GM15510 (cell line): ENCODE data around the gene KNDC1.

Source experiments
- POLR2A ChIP-seq: IDR thresholded peaks from 3 replicates; pipeline ENCODE4 v1.6.1; 2011; ENCODE audit warnings: borderline replicate concordance; ENCODE audit not compliant: insufficient read length; ENCODE audit errors: extremely low read depth

Gene KNDC1

DNA sequence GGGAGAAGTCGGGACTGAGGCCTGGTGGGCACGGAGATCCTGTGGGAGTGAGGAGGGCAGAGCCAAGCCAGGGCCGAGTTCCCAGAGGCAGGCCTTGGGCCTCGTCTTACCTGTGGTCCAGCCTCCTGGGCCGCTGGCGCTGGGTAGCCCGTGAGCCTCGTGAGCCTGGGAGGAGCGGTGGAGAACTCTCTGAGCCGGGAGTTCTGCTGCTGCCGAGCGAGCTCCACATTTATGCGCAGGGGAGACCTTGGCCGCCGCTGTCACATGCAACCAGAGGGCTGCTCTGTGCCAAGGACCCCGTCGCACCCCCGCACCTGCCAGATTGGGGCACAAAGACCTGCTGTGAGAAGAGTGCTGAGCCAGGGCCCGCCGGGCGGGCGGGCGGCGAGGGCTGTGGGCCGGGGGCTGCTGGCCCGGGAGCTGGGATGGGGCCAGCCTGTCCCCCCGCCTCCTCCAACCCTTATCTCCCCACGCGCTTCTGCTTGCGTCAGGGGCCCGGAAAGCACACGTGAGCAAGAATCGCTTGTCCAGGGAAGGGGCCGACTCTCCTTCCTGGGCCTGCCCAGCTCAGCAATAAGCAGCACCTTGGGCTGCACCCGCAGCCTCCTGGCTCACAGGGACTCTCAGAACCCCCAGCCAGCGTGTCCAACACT, 87.8 kb downstream of the KNDC1 start:
- TF ChIP-seq POLR2A: no peak

DNA sequence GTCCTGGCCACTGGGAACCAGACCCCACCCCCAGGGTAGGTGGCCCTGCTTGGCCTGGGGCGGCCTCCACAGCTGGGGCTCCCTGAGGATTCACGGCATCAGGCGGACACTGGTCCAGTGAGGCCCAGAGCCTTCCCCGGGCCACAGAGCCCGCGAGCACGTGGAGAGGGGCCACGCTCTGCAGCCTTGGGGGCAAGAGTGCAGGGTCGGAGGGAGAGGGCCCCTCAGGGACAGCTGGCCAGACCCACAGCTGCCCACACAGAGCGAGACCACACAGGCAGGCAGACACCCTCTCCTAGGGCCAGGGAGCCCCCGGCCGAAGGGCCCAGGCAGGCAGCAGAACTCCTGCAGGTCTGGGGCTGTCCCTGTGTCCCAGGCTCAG, 88.3 kb downstream of the KNDC1 start:
- no peak for TF ChIP-seq POLR2A

- TF ChIP-seq POLR2A: no peak
These were observed 89.2 kb downstream of the KNDC1 start for GRCh38 chr10:133249094-133249780.

DNA sequence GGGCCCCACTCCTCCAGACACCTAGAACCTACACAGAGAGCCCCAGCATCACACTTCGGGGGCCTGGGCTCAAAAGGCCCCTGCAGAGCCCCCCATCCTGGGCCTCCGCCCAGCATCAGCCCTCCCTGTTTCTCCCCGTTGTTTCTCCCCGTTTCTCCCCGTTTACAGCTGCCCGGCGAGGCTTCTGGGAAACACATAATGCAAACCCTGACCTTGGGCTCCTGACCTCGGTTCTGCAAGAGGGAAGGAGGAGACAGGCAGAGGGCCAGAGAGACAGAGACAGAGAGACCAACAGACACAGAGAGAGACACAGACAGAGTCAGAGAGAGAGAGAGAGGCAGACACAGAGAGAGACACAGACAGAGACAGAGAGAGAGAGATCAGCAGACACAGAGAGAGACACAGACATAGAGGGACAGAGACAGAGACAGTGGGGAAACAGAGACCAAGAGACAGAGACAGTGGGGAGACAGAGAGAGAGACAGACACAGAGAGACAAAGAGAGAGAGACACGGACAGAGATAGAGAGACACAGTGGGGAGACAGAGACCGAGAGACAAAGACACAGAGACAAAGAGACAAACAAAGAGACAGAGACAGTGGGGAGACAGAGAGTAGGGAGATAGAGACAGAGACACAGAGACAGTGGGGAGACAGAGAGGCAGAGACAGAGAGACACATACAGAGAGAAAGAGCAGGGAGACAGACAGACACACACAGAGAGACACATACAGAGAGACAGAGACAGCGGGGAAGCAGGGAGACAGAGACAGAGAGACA, 90.1 kb downstream of the KNDC1 start:
- TF ChIP-seq POLR2A: no peak

- no peak for TF ChIP-seq POLR2A
These were observed 91.6 kb downstream of the KNDC1 start for GRCh38 chr10:133251388-133252222.

DNA sequence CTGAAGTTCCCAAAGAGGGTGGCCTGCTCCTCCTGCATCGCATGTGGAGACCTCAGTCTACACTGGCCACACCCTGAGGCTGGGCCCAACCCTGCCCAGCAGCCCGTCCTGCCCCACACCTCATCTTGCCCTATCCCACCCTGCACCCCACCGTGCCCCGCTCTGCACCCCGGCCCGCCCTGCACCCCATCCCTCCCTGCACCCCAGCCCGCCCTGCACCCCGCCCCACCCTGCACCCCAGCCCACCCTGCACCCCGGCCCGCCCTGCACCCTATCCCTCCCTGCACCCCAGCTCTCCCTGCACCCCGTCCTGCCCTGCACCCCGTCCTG, 92.2 kb downstream of the KNDC1 start:
- no peak for TF ChIP-seq POLR2A

DNA sequence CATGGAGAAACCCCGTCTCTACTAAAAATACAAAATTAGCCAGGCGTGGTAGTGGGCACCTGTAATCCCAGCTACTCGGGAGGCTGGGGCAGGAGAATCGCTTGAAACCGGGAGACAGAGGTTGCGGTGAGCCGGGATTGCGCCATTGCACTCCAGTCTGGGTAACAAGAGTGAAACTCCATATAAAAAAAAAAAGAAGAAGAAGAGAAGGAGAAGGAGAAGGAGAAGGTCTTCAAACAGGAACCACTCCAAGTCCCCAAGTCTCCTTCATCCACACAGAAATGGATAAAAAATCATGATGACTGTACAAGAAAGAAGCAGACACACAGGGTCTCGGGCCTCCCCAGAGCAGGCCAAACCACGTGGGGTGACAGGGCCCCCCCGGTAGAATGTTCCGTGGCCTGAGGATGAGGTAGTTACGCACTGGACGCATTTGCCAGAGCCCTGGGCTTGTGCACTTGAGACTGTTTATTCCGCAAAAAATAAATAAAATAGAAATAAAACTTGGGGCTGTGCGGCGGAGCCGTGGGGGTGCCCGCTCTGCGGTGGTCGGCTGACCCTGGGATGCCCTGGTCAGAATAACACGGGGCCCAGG, 93.4 kb downstream of the KNDC1 start:
- no peak for TF ChIP-seq POLR2A

DNA sequence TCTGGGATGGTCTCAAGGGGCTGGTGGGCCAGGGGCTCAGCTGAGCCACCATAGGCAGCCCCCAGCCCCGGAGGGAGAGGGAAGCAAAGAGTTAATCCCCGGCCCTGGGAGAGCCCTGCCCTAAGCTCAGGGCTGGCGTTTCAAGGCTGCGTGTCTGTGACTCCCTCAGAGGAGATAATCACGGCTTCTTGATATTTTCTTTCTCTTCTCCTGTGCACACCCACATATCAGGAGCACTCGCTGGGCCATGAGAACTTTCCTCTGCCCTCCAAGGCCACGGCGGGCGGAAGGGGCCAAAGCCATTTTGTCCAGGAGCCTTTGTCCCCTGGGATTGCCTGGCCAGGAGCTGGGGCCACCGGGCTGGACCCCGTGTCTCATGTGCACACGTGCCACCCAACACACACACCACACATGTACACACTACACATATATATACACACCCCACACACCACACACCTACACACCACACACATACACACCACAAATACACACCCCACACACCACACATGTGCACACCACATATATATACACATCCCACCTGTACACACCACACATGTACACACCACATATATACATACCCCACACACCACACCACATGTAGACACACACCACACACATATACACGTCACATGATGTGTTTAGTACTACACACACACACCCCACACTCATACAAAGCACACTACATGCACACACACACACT, 94.6 kb downstream of the KNDC1 start:
- no peak for TF ChIP-seq POLR2A

DNA sequence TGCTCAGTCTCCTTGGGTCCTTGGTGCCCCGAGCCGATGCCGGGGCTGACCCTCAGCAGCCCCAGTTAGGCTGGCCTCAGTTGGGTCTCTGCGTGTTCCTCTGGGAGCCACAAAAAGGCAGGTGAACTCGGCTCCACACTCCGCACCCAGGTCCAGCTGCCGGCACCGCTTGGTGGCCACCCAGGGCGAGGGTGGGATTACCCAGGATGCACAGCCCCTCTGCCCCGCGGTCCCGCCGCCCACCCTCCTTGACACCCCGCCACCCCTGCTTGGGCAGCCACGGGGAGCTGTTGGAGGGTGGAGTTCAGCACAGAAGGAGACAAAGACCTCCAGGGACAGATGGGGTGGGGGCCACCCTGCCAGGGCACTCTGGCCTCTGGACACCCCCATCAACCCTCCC, 95.3 kb downstream of the KNDC1 start:
- no peak for TF ChIP-seq POLR2A

DNA sequence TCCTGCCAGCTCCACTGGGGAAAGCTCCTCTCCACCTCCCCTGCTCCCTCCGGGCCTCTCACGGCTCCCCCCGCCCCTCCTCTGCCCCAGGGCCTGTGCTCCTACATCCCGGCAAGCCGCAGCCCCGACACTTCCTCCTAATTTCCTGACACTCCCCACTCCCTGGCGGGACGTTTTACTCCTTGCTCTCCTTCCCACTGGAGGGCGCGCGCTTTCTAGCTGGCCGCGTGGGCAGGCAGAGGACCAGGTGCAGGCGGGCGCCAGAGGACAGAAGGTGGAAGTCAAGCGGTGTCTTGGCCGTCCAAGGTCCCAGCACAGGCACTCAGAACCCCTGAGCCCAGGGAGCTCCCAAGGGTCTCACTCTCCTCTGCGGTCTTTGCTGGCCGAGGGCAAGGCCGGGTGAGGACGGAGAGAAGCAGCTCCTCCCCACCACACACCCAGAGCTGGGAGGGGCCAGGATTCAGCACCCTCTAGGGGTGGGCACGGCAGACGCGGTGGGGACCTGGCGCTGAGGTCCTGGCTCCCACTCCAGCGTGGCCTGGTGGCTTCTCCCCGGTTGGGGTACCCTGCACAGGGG, 97.6 kb downstream of the KNDC1 start:
- no peak for TF ChIP-seq POLR2A

DNA sequence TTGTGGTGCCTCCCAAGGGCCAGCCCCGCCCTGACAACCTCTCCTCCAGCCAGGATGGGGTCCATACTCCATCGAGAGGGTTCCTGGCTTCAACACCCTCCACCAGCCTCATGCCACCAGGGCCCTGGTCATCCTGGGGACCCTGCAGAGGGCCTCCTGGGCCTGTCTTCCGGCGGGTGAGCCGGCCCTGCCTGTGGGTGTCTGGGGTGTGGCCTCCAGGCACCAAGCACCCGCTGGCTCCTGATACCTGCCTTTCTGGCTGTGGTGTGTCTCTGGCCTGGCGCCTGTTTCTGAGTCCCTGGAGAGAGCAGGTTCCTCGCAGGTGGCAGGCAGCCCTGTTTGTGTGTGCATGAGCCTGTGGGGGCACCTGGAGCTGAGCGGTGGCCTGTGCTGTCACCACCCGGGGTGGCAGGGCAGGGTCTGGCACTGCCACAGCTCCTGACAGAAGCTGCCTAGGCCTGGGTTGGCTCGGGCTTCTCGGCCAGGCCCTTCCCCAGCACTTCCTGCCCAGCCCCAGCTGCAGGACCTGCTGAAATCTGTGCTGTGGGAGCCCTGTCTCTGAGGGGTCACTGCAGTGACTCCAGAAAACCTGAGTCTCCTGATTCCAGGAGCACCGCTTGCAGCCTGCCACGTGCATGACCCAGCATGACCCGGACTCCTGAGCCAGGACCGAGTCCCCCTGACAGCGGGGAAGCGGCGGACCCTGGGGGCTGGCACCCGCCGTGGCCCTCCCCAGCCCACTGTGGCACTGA, 98.2 kb downstream of the KNDC1 start:
- TF ChIP-seq POLR2A: no peak

GRCh38 chr10:133258818-133259601, 99.0 kb downstream of the KNDC1 start:
- no peak for TF ChIP-seq POLR2A

GRCh38 chr10:133259602-133259989, 99.6 kb downstream of the KNDC1 start:
- TF ChIP-seq POLR2A: no peak
